NCI-H748 (cell line): Measurements from ENCODE around the gene ADH7.
"Not testable (repeated sequence)": the region's sequence is repeated elsewhere in the genome, so short reads cannot be mapped to it uniquely, and the experiment has no call there.

ENCODE experiments used
- DNase-seq: peaks from one replicate; lab custom pipeline; 2025; ENCODE audit not compliant: unreplicated experiment; lab: John Stamatoyannopoulos, UW

The ADH7 gene

DNA sequence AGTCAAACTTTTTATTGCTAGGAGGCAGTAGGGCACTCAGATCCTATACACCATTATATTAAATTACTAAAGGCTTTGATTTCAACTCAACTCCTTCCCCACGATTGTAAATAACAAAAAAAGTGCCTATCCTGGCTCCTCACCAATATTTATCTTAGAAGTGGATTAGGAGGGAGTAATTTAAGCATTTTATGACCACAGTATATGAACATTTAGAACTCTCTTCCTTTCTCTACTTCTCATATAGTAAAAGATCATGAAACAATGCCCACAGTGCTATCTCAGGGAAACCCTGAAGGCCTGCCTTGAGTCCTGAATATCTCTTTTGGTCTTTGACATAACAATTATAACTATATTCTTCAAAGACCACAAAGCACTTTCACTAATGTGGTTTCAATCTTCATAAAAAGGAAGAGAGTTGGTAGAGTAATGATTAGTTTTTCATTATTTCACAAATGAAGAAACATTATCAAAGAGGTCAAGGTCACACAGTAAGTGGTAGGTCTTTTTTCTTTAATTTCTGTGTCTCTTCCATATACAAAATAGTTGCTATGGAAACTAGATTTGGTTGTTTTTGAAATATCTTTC, 53.5 kb downstream of the ADH7 start:
- no peak for DNase-seq

DNA sequence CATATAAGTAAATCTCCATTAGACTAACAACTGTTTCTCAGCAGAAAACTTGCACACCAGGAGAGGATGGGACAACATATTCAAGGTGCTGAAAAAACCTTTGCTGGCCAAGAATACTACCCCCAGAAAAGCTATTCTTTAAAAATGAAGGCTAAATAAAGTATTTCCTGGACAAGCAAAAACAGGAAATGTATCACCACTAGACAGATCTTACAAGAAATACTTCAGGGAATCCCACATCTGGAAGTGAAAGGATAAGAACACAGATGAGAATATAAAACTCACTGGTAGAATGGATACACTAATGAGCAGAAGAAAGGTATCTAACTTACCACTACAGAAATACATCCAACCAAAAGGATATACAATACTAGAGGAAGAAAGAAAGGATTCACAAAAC, 55.6 kb downstream of the ADH7 start:
- DNase-seq: no peak

DNA sequence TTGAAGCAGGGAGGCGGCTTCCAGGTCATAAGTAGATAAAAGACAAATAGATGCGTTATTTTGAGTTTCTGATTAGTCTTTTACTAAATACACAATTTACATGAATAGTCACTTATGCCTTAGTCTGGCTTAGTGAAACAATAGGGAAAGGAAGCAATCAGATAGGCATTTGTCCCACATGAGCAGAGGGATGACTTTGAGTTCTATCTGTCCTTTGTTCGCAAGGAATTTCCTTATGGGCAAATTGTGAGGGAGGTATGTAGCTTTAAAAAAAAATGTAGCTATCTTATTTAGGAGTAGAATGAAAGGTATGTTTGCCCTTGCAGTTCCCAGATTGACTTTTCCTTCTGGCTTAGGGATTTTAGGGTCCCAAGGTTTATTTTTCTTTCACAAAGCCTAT, 56.3 kb downstream of the ADH7 start:
- no peak for DNase-seq

DNA sequence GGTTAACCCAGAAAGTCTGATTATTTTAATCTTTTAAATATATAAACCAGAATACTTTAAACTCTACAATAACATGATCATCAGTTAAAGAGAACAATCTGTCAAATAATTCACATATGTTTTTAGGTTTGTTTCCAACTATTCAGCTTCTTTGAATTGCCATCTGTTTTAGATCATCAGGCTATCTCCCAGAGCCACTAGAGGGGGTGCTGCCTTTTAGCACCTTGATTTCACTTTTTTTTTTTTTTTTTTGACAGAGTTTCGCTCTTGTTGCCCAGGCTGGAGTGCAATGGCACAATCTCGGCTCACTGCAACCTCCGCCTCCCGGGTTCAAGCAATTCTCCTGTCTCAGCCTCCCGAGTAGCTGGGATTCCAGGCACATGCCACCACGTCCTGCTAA, 57.8 kb downstream of the ADH7 start:
- not testable (repeated sequence) for DNase-seq

DNA sequence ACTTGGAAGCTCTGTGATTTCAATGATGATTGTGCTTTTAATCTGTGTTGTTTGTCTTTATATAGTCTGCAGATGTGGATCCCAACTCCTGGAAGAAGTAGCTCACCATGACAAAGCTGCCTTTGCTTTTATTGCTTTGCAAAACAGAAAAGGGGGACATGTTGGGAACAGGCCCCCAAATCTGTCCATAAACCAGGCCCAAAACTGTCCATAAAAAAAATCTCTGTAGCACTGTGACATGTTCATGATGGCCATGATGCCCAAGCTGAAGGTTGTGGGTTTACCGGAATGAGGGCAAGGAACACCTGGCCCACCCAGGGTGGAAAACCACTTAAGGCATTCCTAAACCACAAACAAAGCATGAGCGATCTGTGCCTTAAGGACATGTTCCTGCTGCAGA, 62.7 kb downstream of the ADH7 start:
- not testable (repeated sequence) for DNase-seq

DNA sequence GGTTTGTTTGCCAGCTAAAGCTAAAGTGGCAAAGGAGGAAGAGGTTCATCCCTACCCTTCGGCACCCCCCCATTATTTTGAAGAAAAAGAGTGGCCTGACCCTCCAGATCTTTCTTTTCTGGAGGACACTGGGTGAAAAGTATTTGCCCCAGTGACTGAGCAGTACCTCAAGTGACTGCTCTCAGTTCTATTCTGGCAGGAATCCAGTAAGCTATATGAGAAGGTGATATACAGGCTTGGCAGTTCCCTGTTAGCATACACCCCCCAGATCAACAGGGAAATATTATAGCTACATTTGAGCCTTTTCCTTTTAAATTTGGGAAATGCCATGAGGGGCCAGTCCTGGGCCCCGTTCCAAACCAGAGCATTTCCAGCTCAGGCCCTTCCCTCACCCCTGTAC, 67.3 kb downstream of the ADH7 start:
- DNase-seq: not testable (repeated sequence)

DNA sequence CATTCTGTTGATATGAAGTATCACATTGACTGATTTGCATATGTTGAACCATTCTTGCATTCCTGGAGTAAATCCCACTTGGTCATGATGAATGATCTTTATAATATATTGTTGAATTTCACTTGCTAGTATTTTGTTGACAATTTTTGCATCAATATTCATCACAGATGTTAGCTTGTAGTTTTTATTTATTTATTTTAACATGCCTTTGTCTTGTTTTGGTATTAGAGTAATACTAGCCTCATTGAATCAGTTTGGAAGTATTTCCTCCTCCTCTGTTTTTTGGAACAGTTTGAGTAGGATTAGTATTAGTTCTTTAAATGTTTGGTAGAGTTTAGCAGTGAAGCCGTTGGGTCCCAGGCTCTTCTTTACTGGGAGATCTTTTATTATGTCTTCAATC, 68.7 kb downstream of the ADH7 start:
- DNase-seq: no peak

DNA sequence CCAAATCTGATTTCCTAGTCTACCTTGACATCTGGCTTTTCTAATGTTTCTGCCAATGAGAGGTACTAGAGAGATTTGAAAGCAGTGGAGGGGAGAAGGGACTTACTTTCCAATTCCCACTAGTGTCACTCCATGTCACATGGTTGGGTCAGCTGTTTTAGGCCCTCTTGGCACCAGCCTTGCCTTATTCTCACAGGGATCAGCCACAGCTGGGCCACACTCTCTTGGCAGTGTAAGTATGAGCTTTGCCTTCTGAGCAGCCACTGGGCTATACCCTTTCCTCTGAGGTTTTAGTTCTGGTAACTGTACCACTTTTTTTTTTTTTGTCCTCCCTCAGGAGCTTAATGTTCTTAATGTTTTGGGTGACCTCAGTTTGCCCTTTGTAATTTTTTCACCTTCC, 72.4 kb downstream of the ADH7 start:
- DNase-seq: no peak
